HG03159 (cell line): ENCODE data around the gene SSBP4.
"Not testable (repeated sequence)": the region's sequence is repeated elsewhere in the genome, so short reads cannot be mapped to it uniquely, and the experiment has no call there.

Experiments
- ATAC-seq: cut with Tn5 transposase; IDR thresholded peaks from one replicate; pipeline ENCODE4 v1.9.1; 2021; ENCODE audit warnings: mild to moderate bottlenecking, moderate library complexity; ENCODE audit not compliant: unreplicated experiment

SSBP4 gene

GRCh38 chr19:18392926-18393325 lies 26.3 kb upstream of the SSBP4 start:
- no peak for ATAC-seq

GRCh38 chr19:18393836-18394235 lies 25.4 kb upstream of the SSBP4 start:
- no peak for ATAC-seq

GRCh38 chr19:18396471-18397241 lies 22.5 kb upstream of the SSBP4 start:
- no peak for ATAC-seq

- ATAC-seq: no peak
Measured at GRCh38 chr19:18397242-18398202, 21.7 kb upstream of the SSBP4 start, which contains the start of gene LRRC25. LRRC25 (minus strand) TSS chr19:18397622; CDS start chr19:18396963, 659 bp downstream.

- no peak for ATAC-seq
Measured at GRCh38 chr19:18399008-18399407, 20.2 kb upstream of the SSBP4 start.

GRCh38 chr19:18401580-18402112 lies 17.6 kb upstream of the SSBP4 start:
- ATAC-seq: no peak

GRCh38 chr19:18402455-18403248 lies 16.5 kb upstream of the SSBP4 start:
- not testable (repeated sequence) for ATAC-seq

GRCh38 chr19:18405754-18406153 lies 13.4 kb upstream of the SSBP4 start:
- ATAC-seq: not testable (repeated sequence)

- no peak for ATAC-seq
Measured at GRCh38 chr19:18406749-18407148, 12.4 kb upstream of the SSBP4 start.

GRCh38 chr19:18408053-18408476 lies 11.1 kb upstream of the SSBP4 start:
- ATAC-seq: peak; percentile 58

- no peak for ATAC-seq
Measured at GRCh38 chr19:18412610-18413239, 6.5 kb upstream of the SSBP4 start.

- ATAC-seq: no peak
Measured at GRCh38 chr19:18414504-18415177, 4.6 kb upstream of the SSBP4 start.

GRCh38 chr19:18415178-18415867 lies 3.9 kb upstream of the SSBP4 start:
- no peak for ATAC-seq

- no peak for ATAC-seq
Measured at GRCh38 chr19:18416778-18417249, 2.4 kb upstream of the SSBP4 start.

- ATAC-seq: no peak
Measured at GRCh38 chr19:18417250-18418028, 1.8 kb upstream of the SSBP4 start.

GRCh38 chr19:18418029-18418482 lies 1.1 kb upstream of the SSBP4 start:
- no peak for ATAC-seq

GRCh38 chr19:18418483-18419194 lies 559 bp upstream of the SSBP4 start:
- no peak for ATAC-seq
